Fibroblast of villous mesenchyme (primary cell): Measurements from ENCODE around the gene SH3BGR. TPM values are rescaled to one million over a fixed set of nuclear protein-coding genes. Genes with fewer than 3 reads are reported as not detected.

Experiments used
- DNase-seq: peaks from one replicate; pipeline ENCODE4 v3.0.0-alpha.2; 2010; ENCODE audit warnings: low read depth
- H3K4me3 ChIP-seq: 2 replicates; pipeline ENCODE4 v1.5.1; 2011; ENCODE audit warnings: low read depth, mild to moderate bottlenecking, low read length
- CTCF ChIP-seq: IDR thresholded peaks from 2 replicates; pipeline ENCODE4 v1.5.1; 2012; ENCODE audit warnings: low read depth, mild to moderate bottlenecking, low read length; ENCODE audit not compliant: insufficient read depth
- total RNA-seq: library from RNA; depleted of rRNA; stranded (reverse); fragments of >200 nt; gene quantifications from 2 replicates; pipeline ENCODE4 v1.2.3, GENCODE V29; 2012

The SH3BGR gene
- total RNA-seq, 1 donor = 2.2 TPM

DNA sequence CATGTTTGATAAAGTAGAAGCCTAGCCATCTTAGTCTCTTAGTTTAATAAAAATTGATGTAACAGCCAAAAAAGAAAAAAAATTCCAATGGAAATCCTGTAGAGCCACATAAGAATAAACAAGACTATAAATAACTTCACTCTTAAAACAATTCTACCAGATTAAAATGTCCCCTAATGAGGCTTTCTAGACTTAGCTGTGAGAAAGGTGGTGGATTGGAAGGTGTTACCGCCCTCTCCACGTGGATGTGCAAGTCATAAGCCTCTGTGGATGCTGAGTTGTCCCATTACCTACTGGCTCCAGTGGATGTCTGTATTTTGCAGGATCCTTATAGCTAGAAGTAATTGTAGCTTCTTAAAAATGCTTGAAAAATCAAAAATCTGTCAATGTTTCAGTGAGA lies 20.8 kb upstream of the SH3BGR start:
- DNase-seq = no peak
- H3K4me3 ChIP-seq = no peak overlapping the region
- TF ChIP-seq CTCF = no peak

DNA sequence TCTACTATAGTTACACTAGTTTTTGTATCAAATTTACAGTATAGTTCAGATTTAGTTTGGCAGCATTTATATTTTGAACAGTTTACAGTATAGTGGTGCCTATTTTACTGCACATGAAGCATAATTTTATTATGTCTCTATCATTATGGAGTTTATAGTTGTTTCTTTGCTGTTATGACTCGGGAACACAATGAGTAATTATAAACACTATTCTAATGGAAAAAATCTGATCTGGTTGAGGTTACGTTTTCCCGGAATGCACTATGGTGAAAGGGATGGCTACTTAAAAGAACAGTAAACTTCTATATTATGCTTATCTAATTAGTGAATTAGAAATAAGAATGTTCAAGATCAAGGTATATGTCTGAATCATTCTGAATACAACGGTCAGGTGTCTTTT lies 16.8 kb upstream of the SH3BGR start:
- DNase-seq = peak; percentile 14
- H3K4me3 ChIP-seq = no peak overlapping the region
- TF ChIP-seq CTCF = no peak

GRCh38 chr21:39439232-39439631 lies 12.5 kb upstream of the SH3BGR start:
- DNase-seq = no peak
- H3K4me3 ChIP-seq = no peak overlapping the region
- TF ChIP-seq CTCF = no peak

GRCh38 chr21:39441502-39442475 lies 10.0 kb upstream of the SH3BGR start:
- DNase-seq = peak; percentile 62
- peak; percentile 86 for TF ChIP-seq CTCF

GRCh38 chr21:39444421-39445180 lies 7.2 kb upstream of the SH3BGR start:
- peak; percentile 49 for DNase-seq

More at GRCh38 chr21:39441502-39442475, 10.0 kb upstream of the SH3BGR start:
- no peak overlapping the region for H3K4me3 ChIP-seq

More at GRCh38 chr21:39444421-39445180, 7.2 kb upstream of the SH3BGR start:
- peak overlapping the region; percentile 90 for H3K4me3 ChIP-seq
- no peak for TF ChIP-seq CTCF
